ENCODE measurements around the gene SPO11.

SPO11 gene

DNA sequence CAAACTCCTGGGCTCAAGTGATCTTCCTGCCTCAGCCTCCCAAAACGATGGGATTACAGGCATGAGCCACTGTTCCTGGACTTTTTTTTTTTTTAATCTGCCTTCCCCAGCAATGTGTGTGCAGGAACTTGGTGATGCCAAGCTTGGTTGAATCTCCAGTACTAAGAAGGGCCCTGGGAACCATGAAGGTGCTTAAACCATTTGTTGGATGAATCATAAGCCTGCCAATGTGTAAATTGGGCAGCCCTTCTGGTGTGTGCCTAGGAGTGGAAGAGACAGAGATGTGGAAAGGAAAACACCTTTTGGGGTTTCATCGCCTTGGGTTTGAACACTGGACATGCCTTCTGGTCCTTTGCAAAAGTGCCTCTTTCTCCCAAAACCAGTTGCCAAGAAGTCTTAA is 7.1 kb upstream of the SPO11 start:
- Histone ChIP-seq H3K23ac (ENCODE audit: low read depth, low read length, poor library complexity) (no peak overlapping the region), H2BK15ac (ENCODE audit: low read length) (no peak overlapping the region), H3K27me3 (ENCODE audit: control insufficient read depth in 3 of 3, insufficient read depth in 3 of 3, low read depth in 1 of 3, low read length in 3 of 3) (no peaks in the 10 kb centered on the region), H3K27ac (replicated peaks; ENCODE audit: low read length) (peak overlapping the region; percentile 46), H3K4me2 (ENCODE audit: insufficient read depth, low read length, poor library complexity, severe bottlenecking) (no peak overlapping the region), H2BK12ac (ENCODE audit: low read length) (no peak overlapping the region), H2BK5ac (ENCODE audit: low read length) (no peak overlapping the region), H3K79me1 (ENCODE audit: low read depth, low read length) (no peaks in the 10 kb centered on the region), H2AK5ac (ENCODE audit: low read depth, low read length) (no peak overlapping the region), H4K91ac (ENCODE audit: low read depth, low read length, poor library complexity) (no peak overlapping the region), H3K14ac (ENCODE audit: low read length) (no peak overlapping the region), H3K9ac (ENCODE audit: low read depth, low read length, poor library complexity) (no peak overlapping the region), H3K4ac (ENCODE audit: low read length) (no peak overlapping the region), H3K36me3 (replicated peaks in 1 of 2; ENCODE audit: control insufficient read depth in 2 of 2, insufficient read depth in 2 of 2, low read length in 2 of 2) (no peaks in the 10 kb centered on the region), H3K9me3 (replicated peaks in 1 of 2; ENCODE audit: control insufficient read depth in 2 of 2, insufficient read depth in 1 of 2, low read depth in 1 of 2, low read length in 2 of 2) (no peaks in the 10 kb centered on the region), H3K4me3 (ENCODE audit: low read length in 2 of 2) (no peak overlapping the region), H4K8ac (ENCODE audit: low read depth, low read length) (no peak overlapping the region), H3K4me1 (ENCODE audit: control insufficient read depth in 2 of 2, insufficient read depth in 1 of 2, low read depth in 1 of 2, low read length in 2 of 2) (peaks cover 6 to 12% of the 10 kb centered on the region in 2 donors), H2AFZ (ENCODE audit: low read length) (no peak overlapping the region), H3K18ac (ENCODE audit: low read length) (peak overlapping the region; percentile 68), H2BK120ac (ENCODE audit: low read depth, low read length) (no peak overlapping the region)
- no CpG with 5 or more reads among the region's 2 CpGs for WGBS, 2 donors (ENCODE audit: extremely low coverage in 2 of 2, insufficient read length in 2 of 2, insufficient replicate concordance in 1 of 2)
- no peak for DNase-seq (ENCODE audit: low spot score)

DNA sequence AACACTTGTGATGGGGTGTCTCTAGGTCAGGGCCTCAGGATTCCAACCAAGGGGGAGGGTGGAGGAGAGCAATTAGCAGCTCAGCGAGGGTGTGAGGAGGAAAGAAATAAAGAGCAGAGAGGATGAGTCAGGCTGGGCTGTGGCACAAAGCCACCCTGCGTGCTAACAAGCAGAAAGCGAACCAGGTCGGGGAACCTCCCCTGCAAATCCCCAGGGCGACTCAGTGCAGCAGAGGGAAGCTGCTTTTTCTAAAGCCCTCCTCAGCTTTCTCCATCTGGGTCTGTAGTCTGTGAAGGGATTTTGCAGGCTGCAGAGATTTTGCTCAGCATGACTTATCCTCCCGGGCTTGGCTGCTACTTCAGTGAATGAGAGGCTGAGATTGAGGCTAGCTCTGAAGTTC is 6.6 kb upstream of the SPO11 start:
- Histone ChIP-seq H2AFZ (ENCODE audit: low read length) (peak overlapping the region; percentile 89), H3K27me3 (ENCODE audit: control insufficient read depth in 3 of 3, insufficient read depth in 3 of 3, low read depth in 1 of 3, low read length in 3 of 3) (no peaks in the 10 kb centered on the region), H2BK5ac (ENCODE audit: low read length) (no peak overlapping the region), H3K14ac (ENCODE audit: low read length) (no peak overlapping the region), H4K91ac (ENCODE audit: low read depth, low read length, poor library complexity) (no peak overlapping the region), H2BK12ac (ENCODE audit: low read length) (no peak overlapping the region), H3K36me3 (replicated peaks in 1 of 2; ENCODE audit: control insufficient read depth in 2 of 2, insufficient read depth in 2 of 2, low read length in 2 of 2) (no peaks in the 10 kb centered on the region), H3K79me1 (ENCODE audit: low read depth, low read length) (no peaks in the 10 kb centered on the region), H3K4me2 (ENCODE audit: insufficient read depth, low read length, poor library complexity, severe bottlenecking) (peak overlapping the region; percentile 28), H3K9ac (ENCODE audit: low read depth, low read length, poor library complexity) (no peak overlapping the region), H3K4me3 (ENCODE audit: low read length in 2 of 2) (no peak overlapping the region), H2BK120ac (ENCODE audit: low read depth, low read length) (no peak overlapping the region), H2BK15ac (ENCODE audit: low read length) (no peak overlapping the region), H3K23ac (ENCODE audit: low read depth, low read length, poor library complexity) (no peak overlapping the region), H3K4ac (ENCODE audit: low read length) (no peak overlapping the region), H3K18ac (ENCODE audit: low read length) (no peak overlapping the region), H2AK5ac (ENCODE audit: low read depth, low read length) (no peak overlapping the region), H3K4me1 (ENCODE audit: control insufficient read depth in 2 of 2, insufficient read depth in 1 of 2, low read depth in 1 of 2, low read length in 2 of 2) (peaks cover 6 to 12% of the 10 kb centered on the region in 2 donors), H4K8ac (ENCODE audit: low read depth, low read length) (no peak overlapping the region), H3K27ac (replicated peaks; ENCODE audit: low read length) (peak overlapping the region; percentile 76), H3K9me3 (replicated peaks in 1 of 2; ENCODE audit: control insufficient read depth in 2 of 2, insufficient read depth in 1 of 2, low read depth in 1 of 2, low read length in 2 of 2) (no peaks in the 10 kb centered on the region)
- peak; percentile 61 for DNase-seq (ENCODE audit: low spot score)
- WGBS, 2 donors (ENCODE audit: extremely low coverage in 2 of 2, insufficient read length in 2 of 2, insufficient replicate concordance in 1 of 2): no CpG with 5 or more reads among the region's 6 CpGs

DNA sequence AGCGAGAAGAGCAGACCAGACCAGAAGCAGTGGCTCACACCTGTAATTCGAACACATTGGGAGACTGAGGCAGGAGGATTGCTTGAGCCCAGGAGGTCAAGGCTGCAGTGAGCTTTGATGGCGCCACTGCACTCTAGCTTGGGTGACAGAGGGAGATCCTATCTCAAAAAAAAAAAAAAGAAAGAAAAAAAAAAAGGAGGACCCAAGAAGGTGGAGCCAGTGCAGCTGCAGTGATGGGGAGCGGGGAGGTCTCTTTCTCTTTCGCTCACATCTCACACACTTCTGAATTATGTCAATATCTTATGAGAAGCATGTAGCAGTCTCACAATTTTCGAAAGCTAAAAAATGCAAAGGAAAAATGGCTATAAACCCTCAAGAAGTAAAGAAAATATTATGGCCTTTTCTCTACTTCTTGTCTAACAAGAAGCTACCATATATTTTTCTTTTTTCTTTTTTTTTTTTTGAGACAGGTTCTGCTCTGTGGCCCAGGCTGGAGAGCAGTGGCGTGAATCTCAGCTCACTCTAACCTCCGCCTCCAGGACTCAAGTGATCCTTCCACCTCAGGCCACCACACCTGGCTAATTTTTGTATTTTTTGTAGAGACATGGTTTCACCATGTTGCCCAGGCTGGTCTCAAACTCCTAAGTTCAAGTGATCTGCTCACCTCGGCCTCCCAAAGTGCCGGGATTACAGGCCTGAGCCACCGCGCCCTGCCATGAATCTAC is 3.8 kb upstream of the SPO11 start:
- Histone ChIP-seq H2BK12ac (ENCODE audit: low read length) (no peak overlapping the region), H3K79me1 (ENCODE audit: low read depth, low read length) (no peaks in the 10 kb centered on the region), H2BK5ac (ENCODE audit: low read length) (no peak overlapping the region), H3K4me3 (ENCODE audit: low read length in 2 of 2) (no peak overlapping the region), H3K9ac (ENCODE audit: low read depth, low read length, poor library complexity) (no peak overlapping the region), H2AFZ (ENCODE audit: low read length) (no peak overlapping the region), H3K9me3 (replicated peaks in 1 of 2; ENCODE audit: control insufficient read depth in 2 of 2, insufficient read depth in 1 of 2, low read depth in 1 of 2, low read length in 2 of 2) (no peaks in the 10 kb centered on the region), H3K23ac (ENCODE audit: low read depth, low read length, poor library complexity) (no peak overlapping the region), H4K8ac (ENCODE audit: low read depth, low read length) (no peak overlapping the region), H3K14ac (ENCODE audit: low read length) (no peak overlapping the region), H2BK15ac (ENCODE audit: low read length) (peak overlapping the region; percentile 51), H3K4me2 (ENCODE audit: insufficient read depth, low read length, poor library complexity, severe bottlenecking) (no peak overlapping the region), H4K91ac (ENCODE audit: low read depth, low read length, poor library complexity) (no peak overlapping the region), H3K4ac (ENCODE audit: low read length) (no peak overlapping the region), H3K18ac (ENCODE audit: low read length) (no peak overlapping the region), H2BK120ac (ENCODE audit: low read depth, low read length) (no peak overlapping the region), H3K36me3 (replicated peaks in 1 of 2; ENCODE audit: control insufficient read depth in 2 of 2, insufficient read depth in 2 of 2, low read length in 2 of 2) (no peaks in the 10 kb centered on the region), H3K27me3 (ENCODE audit: control insufficient read depth in 3 of 3, insufficient read depth in 3 of 3, low read depth in 1 of 3, low read length in 3 of 3) (peaks cover 0 to 3% (median 0%) of the 10 kb centered on the region in 3 experiments), H2AK5ac (ENCODE audit: low read depth, low read length) (no peak overlapping the region), H3K27ac (replicated peaks; ENCODE audit: low read length) (no peak overlapping the region), H3K4me1 (ENCODE audit: control insufficient read depth in 2 of 2, insufficient read depth in 1 of 2, low read depth in 1 of 2, low read length in 2 of 2) (peaks cover 5 to 12% of the 10 kb centered on the region in 2 donors)
- no CpG with 5 or more reads among the region's 12 CpGs for WGBS, 2 donors (ENCODE audit: extremely low coverage in 2 of 2, insufficient read length in 2 of 2, insufficient replicate concordance in 1 of 2)
- no peak for DNase-seq (ENCODE audit: low spot score)

DNA sequence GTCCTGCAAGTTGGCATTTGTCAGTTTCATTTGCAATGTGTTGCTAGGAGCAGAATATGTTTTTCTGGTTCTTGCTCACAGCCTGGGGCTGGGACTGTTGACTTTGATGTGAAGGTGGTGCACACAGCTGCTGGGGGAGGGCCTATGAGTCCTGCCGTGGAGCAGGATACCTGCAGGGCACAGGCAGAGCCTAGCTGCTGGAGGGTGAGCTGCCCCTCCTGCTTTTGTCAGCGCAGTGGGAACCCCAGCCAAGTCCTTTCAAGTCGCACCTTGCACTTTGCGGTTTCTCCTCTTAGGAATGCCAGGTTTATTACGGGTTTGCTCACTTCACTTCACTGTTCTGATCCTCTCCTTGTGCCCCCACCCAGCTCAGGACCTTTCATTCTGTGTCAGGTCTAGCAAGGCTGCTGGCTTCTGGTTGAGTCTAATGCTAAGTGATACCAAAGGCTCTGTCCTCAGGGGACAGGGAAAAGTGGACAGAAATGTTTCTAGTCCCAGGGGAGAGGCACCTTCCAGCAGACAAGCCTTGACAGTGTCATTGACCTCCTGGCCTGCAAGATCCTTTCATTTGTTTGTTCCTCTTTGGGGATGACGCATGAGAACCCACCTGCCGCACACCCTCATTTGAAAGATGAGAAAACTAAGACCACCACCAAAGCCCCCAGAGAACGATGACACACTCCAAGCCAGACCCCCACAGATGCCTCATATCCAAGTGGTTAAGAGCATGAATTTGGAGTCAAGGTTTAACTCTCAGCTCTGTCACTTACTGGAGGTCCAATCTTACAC is 2.7 kb upstream of the SPO11 start:
- H3K36me3 ChIP-seq (replicated peaks in 1 of 2; ENCODE audit: control insufficient read depth in 2 of 2, insufficient read depth in 2 of 2, low read length in 2 of 2): no peaks in the 10 kb centered on the region
- no peak overlapping the region for H3K27ac ChIP-seq (replicated peaks; ENCODE audit: low read length)
- no peak overlapping the region for H4K8ac ChIP-seq (ENCODE audit: low read depth, low read length)
- H3K4me3 ChIP-seq (ENCODE audit: low read length in 2 of 2): no peak overlapping the region
- H3K14ac ChIP-seq (ENCODE audit: low read length): no peak overlapping the region
- no CpG with 5 or more reads among the region's 8 CpGs for WGBS, 2 donors (ENCODE audit: extremely low coverage in 2 of 2, insufficient read length in 2 of 2, insufficient replicate concordance in 1 of 2)
- H2AK5ac ChIP-seq (ENCODE audit: low read depth, low read length): no peak overlapping the region
- no peak overlapping the region for H2BK120ac ChIP-seq (ENCODE audit: low read depth, low read length)
- H3K23ac ChIP-seq (ENCODE audit: low read depth, low read length, poor library complexity): no peak overlapping the region
- no peaks in the 10 kb centered on the region for H3K79me1 ChIP-seq (ENCODE audit: low read depth, low read length)
- H2AFZ ChIP-seq (ENCODE audit: low read length): no peak overlapping the region
- peaks cover 5 to 12% of the 10 kb centered on the region in 2 donors for H3K4me1 ChIP-seq (ENCODE audit: control insufficient read depth in 2 of 2, insufficient read depth in 1 of 2, low read depth in 1 of 2, low read length in 2 of 2)
- H2BK5ac ChIP-seq (ENCODE audit: low read length): no peak overlapping the region
- H3K4ac ChIP-seq (ENCODE audit: low read length): no peak overlapping the region
- H3K9ac ChIP-seq (ENCODE audit: low read depth, low read length, poor library complexity): no peak overlapping the region
- H2BK12ac ChIP-seq (ENCODE audit: low read length): no peak overlapping the region
- DNase-seq (ENCODE audit: low spot score): no peak
- H3K9me3 ChIP-seq (replicated peaks in 1 of 2; ENCODE audit: control insufficient read depth in 2 of 2, insufficient read depth in 1 of 2, low read depth in 1 of 2, low read length in 2 of 2): no peaks in the 10 kb centered on the region
- H2BK15ac ChIP-seq (ENCODE audit: low read length): peak overlapping the region; percentile 3
- H3K4me2 ChIP-seq (ENCODE audit: insufficient read depth, low read length, poor library complexity, severe bottlenecking): no peak overlapping the region
- H3K18ac ChIP-seq (ENCODE audit: low read length): no peak overlapping the region
- no peak overlapping the region for H4K91ac ChIP-seq (ENCODE audit: low read depth, low read length, poor library complexity)
- peaks cover 0 to 3% (median 0%) of the 10 kb centered on the region in 3 experiments for H3K27me3 ChIP-seq (ENCODE audit: control insufficient read depth in 3 of 3, insufficient read depth in 3 of 3, low read depth in 1 of 3, low read length in 3 of 3)
